Suprapubic skin (tissue), 4 donors: Measurements from ENCODE around the gene RHOD. TPM values are rescaled to one million over a fixed set of nuclear protein-coding genes. Genes with fewer than 3 reads are reported as not detected.

ENCODE experiments used
- DNase-seq, 2 donors: peaks; one replicate each; pipeline ENCODE4 v3.0.0-alpha.2; 2019; ENCODE audit warnings: low spot score in 2 of 2
- H3K27ac ChIP-seq: fragments of 200-600 bp; sonication (generic); one replicate; pipeline ENCODE4 v1.5.1; 2019
- H3K27me3 ChIP-seq: fragments of 200-600 bp; sonication (generic); one replicate; pipeline ENCODE4 v1.5.1; 2019
- H3K36me3 ChIP-seq: fragments of 200-600 bp; sonication (generic); one replicate; pipeline ENCODE4 v1.5.1; 2019
- H3K4me1 ChIP-seq: fragments of 200-600 bp; sonication (generic); one replicate; pipeline ENCODE4 v1.5.1; 2019
- H3K4me3 ChIP-seq: fragments of 200-600 bp; sonication (generic); one replicate; pipeline ENCODE4 v1.5.1; 2019; ENCODE audit warnings: mild to moderate bottlenecking
- H3K9me3 ChIP-seq: fragments of 200-600 bp; sonication (generic); one replicate; pipeline ENCODE4 v1.5.1; 2019
- EP300 ChIP-seq: sonication (generic); formaldehyde crosslinking; IDR thresholded peaks from one replicate; pipeline ENCODE4 v1.6.1; 2017; ENCODE audit warnings: antibody characterized with exemption
- POLR2A ChIP-seq, 2 donors: fragments of 450-650 bp; IDR thresholded peaks; one replicate each; pipeline ENCODE4 v1.6.1; 2017; ENCODE audit warnings: antibody characterized with exemption in 2 of 2, mild to moderate bottlenecking in 2 of 2, moderate library complexity in 2 of 2
- POLR2AphosphoS5 ChIP-seq, 3 donors: sonication (generic); formaldehyde crosslinking; IDR thresholded peaks; one replicate each; pipeline ENCODE4 v1.6.1; 2017; ENCODE audit warnings: antibody characterized with exemption in 3 of 3
- WGBS: methylation state at CpG from one replicate; pipeline ENCODE4 v1.1.5; 2018; 5-methylcytosine and 5-hydroxymethylcytosine counted together
- total RNA-seq, 4 donors: library from RNA; depleted of rRNA; stranded (reverse); fragments of >200 nt; gene quantifications; one replicate each; pipeline ENCODE4 v1.1.0, GENCODE V29; 2016
- TF ChIP-seq, protein P1 (sequence below), 2 donors: fragments of 200-600 bp in 1 of 2; fragments of 450-650 bp in 1 of 2; sonication (generic) in 1 of 2; IDR thresholded peaks; one replicate each; pipeline ENCODE4 v1.5.1; 2016 to 2019; ENCODE audit warnings: antibody characterized with exemption in 2 of 2, mild to moderate bottlenecking in 1 of 2, moderate library complexity in 1 of 2

RHOD gene
- total RNA-seq, 4 donors from 2014 or later: 25.1 to 95.5 (median 65.9) TPM

DNA sequence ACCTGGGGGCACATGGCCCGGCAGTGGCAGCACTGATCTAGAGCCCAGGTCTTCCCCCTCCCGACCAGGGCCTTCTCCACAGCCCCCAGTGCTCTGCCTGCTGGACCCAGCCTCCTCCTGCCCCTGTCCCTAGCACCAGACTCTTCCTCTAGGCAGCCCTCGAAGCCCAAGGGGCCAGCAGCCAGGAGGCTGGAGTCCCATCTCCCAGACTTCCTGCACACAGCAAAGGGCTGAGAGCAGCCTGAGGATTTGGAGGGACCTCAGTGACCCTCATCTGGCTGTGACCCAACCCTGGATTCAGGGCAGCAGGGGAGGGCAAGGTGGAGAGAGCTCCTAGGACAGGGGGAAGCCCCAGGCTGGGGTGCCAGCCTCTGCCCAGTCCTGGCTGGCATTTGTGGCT is 3.0 kb downstream of the RHOD start:
- peaks cover 32% of the 10 kb centered on the region for H3K4me1 ChIP-seq
- WGBS: 97% methylated on average over 2 of the region's 3 CpGs
- TF ChIP-seq POLR2AphosphoS5 (IDR thresholded peaks at IDR 0.05) (no peak), POLR2A (IDR thresholded peaks at IDR 0.05) (no peak), EP300 (no peak)
- TF ChIP-seq, protein P1, sequence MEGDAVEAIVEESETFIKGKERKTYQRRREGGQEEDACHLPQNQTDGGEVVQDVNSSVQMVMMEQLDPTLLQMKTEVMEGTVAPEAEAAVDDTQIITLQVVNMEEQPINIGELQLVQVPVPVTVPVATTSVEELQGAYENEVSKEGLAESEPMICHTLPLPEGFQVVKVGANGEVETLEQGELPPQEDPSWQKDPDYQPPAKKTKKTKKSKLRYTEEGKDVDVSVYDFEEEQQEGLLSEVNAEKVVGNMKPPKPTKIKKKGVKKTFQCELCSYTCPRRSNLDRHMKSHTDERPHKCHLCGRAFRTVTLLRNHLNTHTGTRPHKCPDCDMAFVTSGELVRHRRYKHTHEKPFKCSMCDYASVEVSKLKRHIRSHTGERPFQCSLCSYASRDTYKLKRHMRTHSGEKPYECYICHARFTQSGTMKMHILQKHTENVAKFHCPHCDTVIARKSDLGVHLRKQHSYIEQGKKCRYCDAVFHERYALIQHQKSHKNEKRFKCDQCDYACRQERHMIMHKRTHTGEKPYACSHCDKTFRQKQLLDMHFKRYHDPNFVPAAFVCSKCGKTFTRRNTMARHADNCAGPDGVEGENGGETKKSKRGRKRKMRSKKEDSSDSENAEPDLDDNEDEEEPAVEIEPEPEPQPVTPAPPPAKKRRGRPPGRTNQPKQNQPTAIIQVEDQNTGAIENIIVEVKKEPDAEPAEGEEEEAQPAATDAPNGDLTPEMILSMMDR (IDR thresholded peaks at IDR 0.05): no peak

GRCh38 chr11:67060111-67060522 is 3.5 kb downstream of the RHOD start:
- no peak for DNase-seq
- no peak overlapping the region for H3K27ac ChIP-seq
- no peak overlapping the region for H3K4me3 ChIP-seq
- WGBS: 97% methylated on average over 6 of the region's 7 CpGs
- no peaks in the 10 kb centered on the region for H3K27me3 ChIP-seq
- peaks cover 28% of the 10 kb centered on the region for H3K4me1 ChIP-seq
- no peaks in the 10 kb centered on the region for H3K9me3 ChIP-seq
- TF ChIP-seq EP300 (no peak), POLR2A (IDR thresholded peaks at IDR 0.05) (no peak), POLR2AphosphoS5 (IDR thresholded peaks at IDR 0.05) (no peak)
- TF ChIP-seq, protein P1 (IDR thresholded peaks at IDR 0.05): no peak
- H3K36me3 ChIP-seq: no peaks in the 10 kb centered on the region

More for the DNA sequence above, 3.0 kb downstream of the RHOD start:
- Histone ChIP-seq H3K9me3 (no peaks in the 10 kb centered on the region), H3K4me3 (no peak overlapping the region), H3K36me3 (no peaks in the 10 kb centered on the region), H3K27ac (no peak overlapping the region), H3K27me3 (no peaks in the 10 kb centered on the region)
- DNase-seq: no peak

GRCh38 chr11:67062526-67063373 is 6.1 kb downstream of the RHOD start:
- no peaks in the 10 kb centered on the region for H3K27me3 ChIP-seq
- no peaks in the 10 kb centered on the region for H3K36me3 ChIP-seq
- H3K4me3 ChIP-seq: no peak overlapping the region
- WGBS: 82% methylated on average over 9 of the region's 13 CpGs
- H3K27ac ChIP-seq: no peak overlapping the region
- no peaks in the 10 kb centered on the region for H3K9me3 ChIP-seq
- no peak for TF ChIP-seq EP300
- TF ChIP-seq POLR2AphosphoS5 (IDR thresholded peaks at IDR 0.05): no peak
- TF ChIP-seq, protein P1 (IDR thresholded peaks at IDR 0.05): no peak
- TF ChIP-seq POLR2A (IDR thresholded peaks at IDR 0.05): no peak
- peaks cover 1% of the 10 kb centered on the region for H3K4me1 ChIP-seq
- no peak for DNase-seq

DNA sequence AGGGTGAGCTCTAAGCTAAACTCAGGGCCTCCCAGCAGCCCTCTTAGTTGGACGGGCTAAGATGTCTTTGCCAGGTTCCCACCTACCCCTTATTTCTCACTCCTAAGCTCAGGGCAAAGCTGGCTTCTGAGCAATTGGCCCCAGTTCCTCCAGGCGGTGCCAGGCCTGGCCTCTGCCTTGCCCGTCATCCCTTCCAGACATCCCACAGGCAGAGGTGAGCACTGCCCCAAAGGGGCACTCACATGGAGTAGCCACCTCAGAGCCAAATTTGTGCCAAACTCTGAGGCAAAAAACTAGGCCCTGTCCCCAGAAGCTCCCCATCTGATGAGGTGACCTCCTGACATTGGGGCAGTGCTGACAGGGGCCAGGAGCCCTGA is 9.7 kb downstream of the RHOD start:
- H3K36me3 ChIP-seq: no peaks in the 10 kb centered on the region
- TF ChIP-seq EP300 (no peak), POLR2A (IDR thresholded peaks at IDR 0.05) (no peak), POLR2AphosphoS5 (IDR thresholded peaks at IDR 0.05) (no peak)
- TF ChIP-seq, protein P1 (IDR thresholded peaks at IDR 0.05): no peak
- no peak overlapping the region for H3K27ac ChIP-seq
- 90% methylated on average over 2 of the region's 3 CpGs for WGBS
- no peak for DNase-seq
- H3K4me1 ChIP-seq: no peaks in the 10 kb centered on the region
- no peaks in the 10 kb centered on the region for H3K9me3 ChIP-seq
- H3K27me3 ChIP-seq: no peaks in the 10 kb centered on the region
- H3K4me3 ChIP-seq: no peak overlapping the region

- Histone ChIP-seq H3K27me3 (no peaks in the 10 kb centered on the region), H3K4me3 (peak overlapping the region; percentile 42), H3K9me3 (no peaks in the 10 kb centered on the region), H3K36me3 (no peaks in the 10 kb centered on the region), H3K27ac (no peak overlapping the region), H3K4me1 (peaks cover 4% of the 10 kb centered on the region)
- no peak for TF ChIP-seq EP300
- TF ChIP-seq, protein P1 (IDR thresholded peaks at IDR 0.05): peak; percentile 44 to 87
- WGBS: 76% methylated on average over 32 of the region's 53 CpGs
- DNase-seq: no peak
Measured at GRCh38 chr11:67071420-67072284, 15.0 kb downstream of the RHOD start.
